ENCODE measurements around the gene OSBPL10. TPM values are rescaled to one million over a fixed set of nuclear protein-coding genes. Genes with fewer than 3 reads are reported as not detected.

Gene OSBPL10
- total RNA-seq, 1 experiment from 2014 or later: 75.8 TPM

GRCh38 chr3:31966978-31967591 lies 14.0 kb downstream of the OSBPL10 start:
- DNase-seq (ENCODE audit: low spot score): no peak
- in situ Hi-C loops (cut with HindIII; ENCODE audit: low sequenced_read_pairs): no loop called here

DNA sequence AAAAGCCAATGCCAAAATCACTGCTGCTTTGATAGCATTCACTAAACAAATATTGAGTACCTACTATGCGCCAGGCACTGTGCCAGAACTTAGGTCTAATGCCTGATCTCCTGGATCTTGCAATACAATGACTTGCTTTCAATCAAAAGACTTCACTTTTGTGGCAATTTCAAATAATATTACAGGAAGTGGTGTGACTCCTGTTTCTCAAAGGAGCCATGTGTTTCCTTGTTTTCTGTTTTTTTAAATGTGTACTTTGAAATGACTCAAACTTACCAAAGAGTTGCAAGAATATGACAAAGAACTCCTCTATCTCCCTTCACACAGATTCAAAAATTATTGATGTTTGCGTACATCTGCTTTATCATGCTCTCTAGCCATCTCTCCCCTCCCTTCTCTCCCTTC lies 18.3 kb downstream of the OSBPL10 start:
- in situ Hi-C loops (cut with HindIII; ENCODE audit: low sequenced_read_pairs): no loop called here
- DNase-seq (ENCODE audit: low spot score): no peak

- in situ Hi-C loops (cut with HindIII; ENCODE audit: low sequenced_read_pairs): no loop called here
- no peak for DNase-seq (ENCODE audit: low spot score)
Measured at GRCh38 chr3:31960793-31961431, 20.1 kb downstream of the OSBPL10 start.

GRCh38 chr3:31959951-31960792 lies 20.9 kb downstream of the OSBPL10 start:
- in situ Hi-C loops (cut with HindIII; ENCODE audit: low sequenced_read_pairs): no loop called here
- peak; percentile 34 for DNase-seq (ENCODE audit: low spot score)

- in situ Hi-C loops (cut with HindIII; ENCODE audit: low sequenced_read_pairs): no loop called here
- no peak for DNase-seq (ENCODE audit: low spot score)
Measured at GRCh38 chr3:31959251-31959650, 21.8 kb downstream of the OSBPL10 start.

DNA sequence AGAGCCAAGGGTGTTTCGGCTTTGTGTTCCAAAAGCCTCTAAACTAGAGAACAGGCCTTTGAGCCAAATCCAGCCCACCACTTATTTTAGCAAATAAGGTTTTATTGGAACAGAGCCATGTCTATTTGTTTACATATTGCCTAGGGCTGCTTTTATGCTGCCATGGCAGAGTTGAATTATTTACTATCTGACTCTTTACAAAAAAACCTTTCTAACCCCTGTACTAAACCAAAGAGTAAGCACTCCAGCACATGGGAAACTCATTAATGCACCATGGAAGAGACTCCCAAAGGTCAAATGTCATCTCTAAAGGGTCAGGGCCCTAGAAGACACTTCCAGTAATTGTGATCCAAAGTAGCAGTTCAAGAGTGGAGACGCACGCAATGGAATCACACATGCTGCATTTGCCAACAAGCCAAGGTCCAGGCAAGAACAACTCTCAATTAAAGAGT lies 22.3 kb downstream of the OSBPL10 start:
- in situ Hi-C loops (cut with HindIII; ENCODE audit: low sequenced_read_pairs): no loop called here
- no peak for DNase-seq (ENCODE audit: low spot score)

DNA sequence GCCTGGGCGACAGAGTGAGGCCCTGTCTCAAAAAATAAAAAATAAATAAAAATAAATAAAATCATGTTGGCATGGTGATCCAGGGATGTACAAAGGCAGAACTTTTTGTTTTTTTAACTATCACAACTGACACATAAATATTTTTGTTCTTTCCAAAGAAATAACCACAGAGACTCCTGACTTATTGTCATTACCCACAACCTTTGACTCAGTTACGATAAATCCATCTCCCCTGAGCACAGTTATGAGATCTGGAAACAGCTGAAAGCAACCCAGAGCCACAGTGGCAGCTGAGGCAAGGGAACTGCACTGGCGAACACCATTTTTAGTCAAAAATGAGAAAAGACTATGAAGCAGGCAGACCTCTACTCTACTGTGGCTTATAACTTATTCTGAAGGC lies 24.0 kb downstream of the OSBPL10 start:
- DNase-seq (ENCODE audit: low spot score): no peak
- in situ Hi-C loops (cut with HindIII; ENCODE audit: low sequenced_read_pairs): no loop called here

- in situ Hi-C loops (cut with HindIII; ENCODE audit: low sequenced_read_pairs): no loop called here
- no peak for DNase-seq (ENCODE audit: low spot score)
Measured at GRCh38 chr3:31955581-31955980, 25.5 kb downstream of the OSBPL10 start.

DNA sequence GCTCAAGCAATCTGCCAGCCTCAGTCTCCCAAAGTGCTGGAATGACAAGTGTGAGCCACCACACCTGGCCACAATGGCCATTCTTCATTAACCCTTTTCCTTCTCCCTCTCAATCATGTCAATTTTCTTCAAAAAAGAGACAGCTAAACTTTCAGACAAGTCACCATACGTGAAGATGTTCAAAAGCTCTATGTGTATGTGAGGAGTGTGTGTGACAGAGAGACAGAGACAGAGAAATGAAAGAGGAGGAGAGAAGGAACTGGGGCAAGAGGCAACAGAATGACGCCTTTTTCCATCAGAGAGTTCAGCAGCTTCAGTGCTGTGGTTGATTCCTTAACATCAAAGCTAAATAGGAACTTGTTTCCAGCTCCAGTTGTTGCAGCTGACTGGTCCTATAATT lies 27.4 kb downstream of the OSBPL10 start:
- DNase-seq (ENCODE audit: low spot score): no peak
- in situ Hi-C loops (cut with HindIII; ENCODE audit: low sequenced_read_pairs): no loop called here

GRCh38 chr3:31953091-31953490 lies 28.0 kb downstream of the OSBPL10 start:
- no peak for DNase-seq (ENCODE audit: low spot score)
- in situ Hi-C loops (cut with HindIII; ENCODE audit: low sequenced_read_pairs): no loop called here

- no peak for DNase-seq (ENCODE audit: low spot score)
- in situ Hi-C loops (cut with HindIII; ENCODE audit: low sequenced_read_pairs): no loop called here
Measured at GRCh38 chr3:31952205-31952604, 28.9 kb downstream of the OSBPL10 start.

DNA sequence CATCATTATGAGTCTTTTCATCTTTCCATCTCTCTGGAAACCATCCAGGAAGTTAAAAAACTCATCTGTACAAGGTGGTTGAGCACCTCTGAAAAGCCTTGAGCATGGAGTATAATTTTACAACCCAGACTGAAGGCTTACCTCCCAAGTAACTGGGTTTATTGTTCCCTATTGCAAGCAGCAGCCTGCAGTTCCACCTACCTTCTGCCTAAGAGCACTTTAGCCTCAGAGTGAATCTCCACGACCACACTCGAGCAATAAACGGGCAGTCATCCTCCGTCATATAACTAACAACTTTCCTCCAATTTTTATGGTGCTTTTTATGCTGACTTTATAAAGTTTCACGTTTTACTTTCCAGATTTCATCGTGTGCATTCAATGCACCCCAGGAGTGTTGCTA lies 32.8 kb downstream of the OSBPL10 start:
- no peak for DNase-seq (ENCODE audit: low spot score)
- in situ Hi-C loops (cut with HindIII; ENCODE audit: low sequenced_read_pairs): no loop called here

DNA sequence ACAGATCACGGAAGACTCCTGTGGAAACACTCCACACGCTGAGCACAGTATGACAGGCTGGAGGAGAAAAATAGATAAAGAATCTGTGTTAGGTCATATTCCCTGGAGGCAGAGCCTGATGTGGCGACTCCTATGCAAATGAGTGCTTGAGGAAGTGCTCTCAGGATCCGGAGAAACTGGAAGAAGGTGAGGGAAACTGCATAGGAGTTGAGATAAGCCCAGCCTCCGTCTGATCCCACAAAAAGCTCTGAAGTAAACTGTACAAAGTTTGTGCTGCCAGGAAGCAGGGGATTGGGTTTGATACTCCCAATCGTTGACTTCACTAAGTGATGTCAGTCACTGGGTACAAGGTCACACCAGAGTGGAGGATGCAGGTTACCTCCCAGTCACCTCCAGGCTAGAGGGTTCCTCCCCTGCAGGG lies 33.4 kb downstream of the OSBPL10 start:
- DNase-seq (ENCODE audit: low spot score): no peak
- in situ Hi-C loops (cut with HindIII; ENCODE audit: low sequenced_read_pairs): no loop called here

- no peak for DNase-seq (ENCODE audit: low spot score)
- in situ Hi-C loops (cut with HindIII; ENCODE audit: low sequenced_read_pairs): no loop called here
Measured at GRCh38 chr3:31947162-31947561, 33.9 kb downstream of the OSBPL10 start.

- no peak for DNase-seq (ENCODE audit: low spot score)
- in situ Hi-C loops (cut with HindIII; ENCODE audit: low sequenced_read_pairs): no loop called here
Measured at GRCh38 chr3:31946484-31947081, 34.5 kb downstream of the OSBPL10 start.

GRCh38 chr3:31945738-31946052 lies 35.4 kb downstream of the OSBPL10 start:
- no peak for DNase-seq (ENCODE audit: low spot score)
- in situ Hi-C loops (cut with HindIII; ENCODE audit: low sequenced_read_pairs): no loop called here

- in situ Hi-C loops (cut with HindIII; ENCODE audit: low sequenced_read_pairs): no loop called here
- no peak for DNase-seq (ENCODE audit: low spot score)
Measured at GRCh38 chr3:31943041-31943440, 38.0 kb downstream of the OSBPL10 start.

DNA sequence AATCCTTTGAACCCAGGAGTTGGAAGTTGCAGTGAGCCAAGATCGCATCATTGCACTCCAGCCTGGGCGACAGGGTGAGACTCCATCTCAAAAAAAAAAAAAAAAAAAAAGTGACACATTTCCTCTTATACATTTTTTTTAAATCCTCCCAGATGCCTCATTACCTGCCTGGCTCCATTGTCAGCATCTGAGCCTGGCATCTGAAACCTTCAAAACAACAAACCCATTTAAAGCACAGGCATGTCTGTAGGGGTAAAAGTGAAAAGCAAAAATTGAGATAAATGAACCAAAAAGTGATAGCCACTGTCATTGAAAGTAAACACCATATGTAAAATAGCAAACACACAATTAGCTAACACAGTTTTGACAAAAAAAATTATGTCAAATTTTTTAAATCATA lies 38.6 kb downstream of the OSBPL10 start:
- in situ Hi-C loops (cut with HindIII; ENCODE audit: low sequenced_read_pairs): no loop called here
- no peak for DNase-seq (ENCODE audit: low spot score)

- no peak for DNase-seq (ENCODE audit: low spot score)
- in situ Hi-C loops (cut with HindIII; ENCODE audit: low sequenced_read_pairs): no loop called here
Measured at GRCh38 chr3:31937225-31937624, 43.8 kb downstream of the OSBPL10 start.

DNA sequence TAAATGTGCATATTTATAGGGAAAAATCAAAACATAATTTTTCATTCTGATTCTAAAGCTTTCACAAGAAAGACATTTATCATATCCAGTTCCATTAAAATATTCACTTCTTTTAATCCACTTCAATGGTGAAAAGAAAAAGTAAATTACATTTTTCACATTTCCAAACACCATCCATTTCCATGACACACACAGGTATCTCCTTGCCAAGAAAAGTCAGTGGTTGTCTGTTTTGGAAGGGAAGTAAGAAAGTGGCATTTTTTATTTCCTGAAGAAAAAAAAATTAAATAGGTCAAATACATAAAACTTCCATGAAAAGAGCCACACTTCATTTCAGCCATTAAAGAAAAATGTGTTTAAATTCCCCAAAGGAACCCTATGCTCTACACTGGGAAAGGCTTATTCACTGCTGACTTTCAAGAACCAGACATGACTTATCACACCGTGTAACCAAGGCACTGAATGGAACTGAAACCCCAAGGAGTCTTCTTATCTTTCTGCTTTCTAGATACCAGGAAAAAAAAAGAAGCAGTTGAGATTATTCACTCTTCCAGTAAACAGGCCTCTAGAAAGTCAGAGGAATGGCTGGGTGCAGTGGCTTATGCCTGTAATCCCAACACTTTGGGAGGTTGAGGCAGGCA lies 44.5 kb downstream of the OSBPL10 start:
- DNase-seq (ENCODE audit: low spot score): no peak
- in situ Hi-C loops (cut with HindIII; ENCODE audit: low sequenced_read_pairs): no loop called here
